Measurements from ENCODE around the gene CRB2. TPM values are rescaled to one million over a fixed set of nuclear protein-coding genes. Genes with fewer than 3 reads are reported as not detected.

Gene CRB2
- total RNA-seq, 1 donor from 2014 or later, result 1.2 TPM

- ATAC-seq (ENCODE audit: low read depth), result no peak
- H3K4me1 Mint-ChIP-seq, result no peaks in the 10 kb centered on the region
- no peak for DNase-seq
- H3K4me3 Mint-ChIP-seq, result no peak overlapping the region
- peaks cover 8% of the 10 kb centered on the region for H3K36me3 Mint-ChIP-seq (ENCODE audit: low read depth)
- CTCF ChIA-PET, result no interaction called here
- intact Hi-C loops (cut with micrococcal nuclease), result loop anchor here (2.0 kb wide), 1 partner anchor 1134 kb away; no protein-coding TSS in a partner anchor
- TF ChIP-seq CTCF (IDR thresholded peaks at IDR 0.05), result no peak
- no peak overlapping the region for H3K27ac Mint-ChIP-seq
- no peaks in the 10 kb centered on the region for H3K27me3 Mint-ChIP-seq
- H3K9me3 Mint-ChIP-seq, result no peaks in the 10 kb centered on the region
- POLR2A ChIA-PET, result no interaction called here
These were observed 47.0 kb downstream of the CRB2 start for GRCh38 chr9:123402981-123403509.

- ChIA-PET POLR2A (no interaction called here), CTCF (no interaction called here)
- no peak for ATAC-seq (ENCODE audit: low read depth)
- Mint-ChIP-seq H3K4me1 (no peaks in the 10 kb centered on the region), H3K27ac (no peak overlapping the region), H3K9me3 (no peaks in the 10 kb centered on the region), H3K4me3 (no peak overlapping the region), H3K36me3 (ENCODE audit: low read depth) (peaks cover 5% of the 10 kb centered on the region), H3K27me3 (no peaks in the 10 kb centered on the region)
- DNase-seq, result no peak
- no peak for TF ChIP-seq CTCF (IDR thresholded peaks at IDR 0.05)
- intact Hi-C loops (cut with micrococcal nuclease), result no loop called here
These were observed 50.0 kb downstream of the CRB2 start for GRCh38 chr9:123406016-123406415.

- ATAC-seq (ENCODE audit: low read depth) (no peak), DNase-seq (no peak)
- H3K36me3 Mint-ChIP-seq (ENCODE audit: low read depth), result peaks cover 2% of the 10 kb centered on the region
- intact Hi-C loops (cut with micrococcal nuclease), result no loop called here
- no peaks in the 10 kb centered on the region for H3K4me1 Mint-ChIP-seq
- CTCF ChIA-PET, result no interaction called here
- no peak overlapping the region for H3K4me3 Mint-ChIP-seq
- no peak for TF ChIP-seq CTCF (IDR thresholded peaks at IDR 0.05)
- no peaks in the 10 kb centered on the region for H3K9me3 Mint-ChIP-seq
- no peaks in the 10 kb centered on the region for H3K27me3 Mint-ChIP-seq
- no peak overlapping the region for H3K27ac Mint-ChIP-seq
- POLR2A ChIA-PET, result no interaction called here
These were observed 50.8 kb downstream of the CRB2 start for GRCh38 chr9:123406691-123407216.

GRCh38 chr9:123407217-123407851, 51.3 kb downstream of the CRB2 start:
- ChIA-PET POLR2A (no interaction called here), CTCF (no interaction called here)
- Mint-ChIP-seq H3K27me3 (no peaks in the 10 kb centered on the region), H3K9me3 (no peaks in the 10 kb centered on the region), H3K4me1 (no peaks in the 10 kb centered on the region), H3K4me3 (no peak overlapping the region), H3K27ac (no peak overlapping the region), H3K36me3 (ENCODE audit: low read depth) (peaks cover 2% of the 10 kb centered on the region)
- ATAC-seq (ENCODE audit: low read depth), result no peak
- no peak for DNase-seq
- intact Hi-C loops (cut with micrococcal nuclease), result no loop called here
- TF ChIP-seq CTCF (IDR thresholded peaks at IDR 0.05), result no peak

- ChIA-PET POLR2A (no interaction called here), CTCF (no interaction called here)
- Mint-ChIP-seq H3K9me3 (no peaks in the 10 kb centered on the region), H3K27me3 (no peaks in the 10 kb centered on the region), H3K27ac (no peak overlapping the region), H3K36me3 (ENCODE audit: low read depth) (peaks cover 6% of the 10 kb centered on the region), H3K4me1 (no peaks in the 10 kb centered on the region), H3K4me3 (no peak overlapping the region)
- no peak for ATAC-seq (ENCODE audit: low read depth)
- no peak for DNase-seq
- intact Hi-C loops (cut with micrococcal nuclease), result no loop called here
- no peak for TF ChIP-seq CTCF (IDR thresholded peaks at IDR 0.05)
These were observed 52.6 kb downstream of the CRB2 start for GRCh38 chr9:123408313-123409262.

Measured in activated B cell treated with CpG ODN at 0.5 μM for 24 hours (primary cell).